RCC 7860 (cell line): ENCODE measurements around the gene MRPS30.
"Not testable (repeated sequence)": the region's sequence is repeated elsewhere in the genome, so short reads cannot be mapped to it uniquely, and the experiment has no call there.

Experiments used
- DNase-seq: peaks from one replicate; pipeline ENCODE4 v3.0.0-alpha.2; 2015; ENCODE audit warnings: low spot score
- FAIRE-seq: peaks from 2 replicates; lab custom pipeline; 2012; peaks lifted over from hg19 to GRCh38; lab: Jason Lieb, UNC

Gene MRPS30

DNA sequence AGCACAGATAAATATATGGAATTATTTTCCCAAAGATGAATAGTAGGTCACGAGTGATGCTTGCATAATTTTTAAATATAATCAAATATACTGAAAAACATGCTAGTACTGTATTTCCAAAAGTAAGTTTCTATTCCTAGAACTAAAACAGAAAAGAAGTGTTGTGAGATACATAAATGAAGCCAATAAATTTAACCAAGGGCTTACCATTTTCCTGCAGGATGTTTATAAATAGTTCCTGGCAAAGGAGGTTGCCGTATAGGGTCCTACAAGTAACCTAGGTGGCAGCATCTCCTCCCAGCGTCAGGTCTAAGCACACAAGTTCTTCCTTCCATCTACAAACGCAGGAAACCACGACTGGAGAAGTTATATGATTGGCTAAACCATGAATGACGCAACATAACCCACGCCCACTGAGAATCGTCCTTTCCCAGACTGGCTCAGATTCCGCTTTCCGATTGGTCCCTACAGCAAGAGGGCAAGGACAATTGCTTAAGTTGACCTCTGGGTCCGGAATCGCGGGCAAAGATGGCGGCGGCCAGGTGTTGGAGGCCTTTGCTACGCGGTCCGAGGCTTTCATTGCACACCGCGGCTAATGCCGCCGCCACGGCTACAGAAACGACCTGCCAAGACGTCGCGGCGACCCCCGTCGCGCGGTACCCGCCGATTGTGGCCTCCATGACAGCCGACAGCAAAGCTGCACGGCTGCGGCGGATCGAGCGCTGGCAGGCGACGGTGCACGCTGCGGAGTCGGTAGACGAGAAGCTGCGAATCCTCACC is at the start of gene MRPS30:
MRPS30 (plus strand) TSS at position 513 of the 780 bp plus-strand sequence; CDS start at position 529, 16 bp downstream.
- FAIRE-seq = peak; percentile 99
- DNase-seq = peak; percentile 100

DNA sequence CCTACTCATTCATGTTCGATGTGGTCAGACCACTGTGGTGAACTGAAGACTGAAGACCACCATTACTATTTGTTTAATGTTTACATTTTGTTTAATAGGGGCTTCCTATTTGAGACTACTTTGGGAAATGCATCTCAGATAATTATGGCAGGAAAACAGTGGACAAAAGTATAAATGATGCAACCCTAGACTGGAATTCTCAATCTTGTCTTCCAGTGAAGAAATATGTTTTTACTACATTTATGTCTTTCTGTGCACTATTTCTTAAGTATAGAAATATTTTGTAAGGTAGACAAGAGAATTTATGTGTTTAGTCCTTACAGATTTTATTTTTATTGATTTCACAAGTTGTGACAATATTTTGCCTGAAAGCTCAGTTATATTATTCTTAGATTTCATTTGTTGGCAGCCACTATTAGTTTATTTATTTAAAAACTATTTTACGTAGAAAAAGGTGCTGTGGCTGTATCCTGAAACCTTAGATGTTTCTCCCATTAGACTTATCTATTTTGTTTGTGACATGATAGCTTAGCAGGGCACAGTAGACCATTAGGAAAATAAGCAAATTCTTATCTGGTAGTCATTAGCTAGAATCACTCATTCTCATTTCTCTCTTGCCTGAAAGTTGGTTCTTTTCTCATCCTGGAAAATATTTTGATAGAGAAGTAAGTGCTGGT is 39.4 kb upstream of the MRPS30 start:
- no peak for DNase-seq
- no peak for FAIRE-seq

DNA sequence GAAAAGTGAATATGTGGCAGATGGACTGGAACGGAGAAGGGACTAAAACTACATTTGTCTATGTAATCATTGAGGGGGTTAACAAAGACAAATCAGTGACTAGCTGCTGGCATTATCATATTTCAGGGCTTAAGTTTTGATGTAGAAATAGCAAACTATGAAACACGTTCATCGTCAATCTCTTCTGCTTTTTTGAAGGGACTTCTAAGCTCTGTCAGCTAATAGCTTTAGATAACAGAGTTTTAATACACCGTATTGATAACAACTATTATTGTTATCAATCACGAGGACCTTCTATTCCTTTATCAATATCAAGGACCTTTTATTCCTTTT is 38.9 kb upstream of the MRPS30 start:
- DNase-seq = no peak
- no peak for FAIRE-seq

DNA sequence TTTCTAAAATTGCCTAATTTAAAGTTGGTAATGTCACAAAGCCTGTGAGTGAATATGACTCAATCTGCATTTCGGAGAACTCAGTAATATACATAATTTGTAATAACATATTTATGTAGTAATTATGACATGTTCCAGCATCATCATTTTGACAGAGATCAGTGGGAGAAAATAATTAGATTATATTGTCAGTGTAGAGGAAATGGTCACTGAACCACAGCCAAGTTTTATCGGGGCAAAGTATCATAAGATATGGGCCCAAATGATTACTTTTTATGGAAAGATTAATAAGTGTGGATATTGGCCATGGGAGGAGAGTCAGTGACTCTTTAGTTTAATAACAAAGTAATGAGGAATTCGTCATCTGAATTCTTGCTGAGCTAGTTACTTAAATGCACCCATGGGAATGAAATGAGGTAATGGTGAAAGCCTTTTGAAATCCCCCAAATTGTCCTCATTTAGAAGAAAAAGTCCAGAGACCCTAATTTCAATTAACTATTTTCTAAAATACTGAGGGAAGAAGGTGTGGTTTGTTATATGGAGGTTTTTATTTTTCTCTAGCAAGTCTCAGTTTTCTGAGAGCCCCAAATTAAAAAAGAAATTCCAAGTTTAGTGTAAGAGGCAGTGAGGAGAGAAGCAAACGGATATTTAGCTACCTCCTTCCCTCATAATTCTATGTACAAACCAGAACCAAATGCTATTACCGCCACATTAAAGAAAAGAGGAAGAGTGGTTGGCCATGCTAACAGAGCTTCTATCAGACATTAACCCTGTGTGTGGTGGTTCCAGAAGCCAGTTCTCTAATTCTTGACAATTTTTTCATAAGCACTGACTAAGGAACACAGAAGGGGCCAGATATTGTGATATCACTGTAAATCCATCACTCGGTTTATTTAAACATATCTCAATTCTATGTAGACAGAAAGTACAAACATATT is 37.7 kb upstream of the MRPS30 start:
- no peak for FAIRE-seq
- no peak for DNase-seq

DNA sequence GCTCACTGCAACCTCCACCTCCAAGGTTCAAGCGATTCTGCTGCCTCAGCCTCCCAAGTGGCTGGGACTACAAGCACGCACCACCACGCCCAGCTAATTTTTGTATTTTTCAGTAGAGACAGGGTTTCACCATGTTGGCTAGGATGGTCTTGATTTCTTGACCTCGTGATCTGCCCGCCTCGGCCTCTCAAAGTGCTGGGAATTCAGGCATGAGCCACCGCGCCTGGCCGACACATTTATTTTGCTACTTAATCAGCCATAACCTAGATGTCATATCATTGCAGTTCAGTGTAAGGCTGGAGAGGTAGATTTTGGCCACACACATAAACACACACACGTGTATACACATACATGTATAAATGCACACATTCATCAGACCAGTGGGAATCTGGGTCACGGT is 36.4 kb upstream of the MRPS30 start:
- not testable (repeated sequence) for FAIRE-seq, DNase-seq

DNA sequence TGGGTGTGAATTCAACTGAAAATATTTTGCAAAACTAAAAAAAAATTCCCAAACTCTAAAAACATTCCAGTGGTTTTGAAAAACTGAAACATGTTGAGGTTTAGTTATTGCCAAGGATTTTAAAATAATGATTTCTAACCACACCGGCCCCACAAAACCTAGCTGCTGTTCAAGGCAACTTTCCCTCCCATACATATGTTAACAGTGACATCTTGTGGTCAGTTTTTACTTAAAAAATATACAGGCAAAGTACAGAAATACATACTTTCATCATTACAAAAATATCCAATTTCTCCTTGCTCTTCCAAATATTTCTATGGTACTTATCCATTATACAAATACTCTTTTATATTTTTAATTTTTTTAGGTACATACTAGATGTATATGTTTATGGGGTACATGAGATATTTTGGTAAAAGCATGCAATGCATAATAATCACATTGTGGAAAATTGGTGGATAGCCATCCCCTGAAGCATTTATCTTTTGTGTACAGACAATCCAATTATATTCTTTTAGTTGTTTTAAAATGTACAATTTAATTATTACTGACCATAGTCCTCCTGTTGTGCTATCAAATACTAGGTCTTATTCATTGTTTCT is 34.4 kb upstream of the MRPS30 start:
- DNase-seq = peak; percentile 50
- peak; percentile 88 for FAIRE-seq

DNA sequence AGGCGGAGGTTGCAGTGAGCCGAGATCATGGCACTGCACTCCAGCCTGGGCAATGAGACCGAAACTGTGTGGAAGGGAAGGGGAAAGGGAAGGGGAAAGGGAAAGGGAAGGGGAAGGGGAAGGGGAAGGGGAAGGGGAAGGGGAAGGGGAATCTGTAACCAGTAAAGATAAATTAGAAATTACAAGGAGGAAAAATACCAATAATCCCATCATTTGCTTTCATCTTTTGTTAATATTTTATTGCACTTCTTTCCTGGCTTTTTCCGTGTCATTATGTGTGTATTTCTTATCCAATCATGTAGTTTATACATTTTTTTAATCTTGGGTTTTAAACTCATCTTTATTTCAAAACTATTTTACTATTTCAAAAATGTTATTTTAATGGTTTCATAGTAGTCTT is 29.6 kb upstream of the MRPS30 start:
- DNase-seq = no peak
- no peak for FAIRE-seq

DNA sequence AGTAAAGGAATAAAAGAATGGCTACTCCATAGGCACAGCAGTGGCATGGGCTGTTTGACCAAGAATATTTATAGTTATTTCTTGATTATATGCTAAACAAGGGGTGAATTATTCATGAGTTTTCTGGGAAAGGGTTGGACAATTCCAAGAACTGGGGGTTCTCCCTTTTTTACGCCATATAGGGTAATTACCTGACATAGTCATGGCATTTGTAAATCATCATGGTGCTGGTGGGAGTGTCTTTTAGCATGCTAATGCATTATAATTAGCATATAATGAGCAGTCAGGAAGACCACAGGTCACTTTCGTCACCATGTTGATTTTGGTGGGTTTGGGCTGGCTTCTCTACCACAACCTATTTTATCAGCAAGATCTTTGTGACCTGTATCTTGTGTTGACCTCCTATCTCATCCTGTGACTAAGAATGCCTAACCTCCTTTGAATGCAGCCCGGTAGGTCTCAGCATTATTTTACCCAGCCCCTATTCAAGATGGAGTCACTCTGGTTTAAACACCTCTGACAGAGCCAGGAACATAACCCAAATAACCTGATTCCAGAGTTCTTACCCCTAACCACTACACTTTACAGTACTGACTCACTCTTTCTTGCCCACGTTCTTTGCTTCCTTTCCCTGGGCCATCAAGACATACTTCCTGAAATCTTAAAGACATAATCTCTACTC is 25.0 kb upstream of the MRPS30 start:
- FAIRE-seq (no peak), DNase-seq (no peak)

DNA sequence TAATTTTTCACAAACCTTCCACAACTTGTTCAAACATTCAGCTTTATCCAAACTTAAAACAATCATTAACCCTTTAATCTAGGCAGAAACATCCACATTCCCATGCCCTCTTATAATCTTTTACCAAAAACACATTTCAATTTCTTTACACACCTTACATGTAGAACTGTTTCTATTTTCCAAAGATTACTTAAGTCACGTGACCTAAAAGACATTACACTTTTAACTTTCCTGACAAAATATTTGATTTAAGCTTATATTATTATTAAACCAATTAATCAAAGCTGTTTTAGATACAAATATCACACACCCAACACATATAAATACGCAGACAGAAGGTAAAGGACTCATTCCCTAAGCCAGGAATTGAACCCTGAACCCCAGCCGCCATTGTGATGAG is 21.0 kb upstream of the MRPS30 start:
- no peak for DNase-seq
- no peak for FAIRE-seq

DNA sequence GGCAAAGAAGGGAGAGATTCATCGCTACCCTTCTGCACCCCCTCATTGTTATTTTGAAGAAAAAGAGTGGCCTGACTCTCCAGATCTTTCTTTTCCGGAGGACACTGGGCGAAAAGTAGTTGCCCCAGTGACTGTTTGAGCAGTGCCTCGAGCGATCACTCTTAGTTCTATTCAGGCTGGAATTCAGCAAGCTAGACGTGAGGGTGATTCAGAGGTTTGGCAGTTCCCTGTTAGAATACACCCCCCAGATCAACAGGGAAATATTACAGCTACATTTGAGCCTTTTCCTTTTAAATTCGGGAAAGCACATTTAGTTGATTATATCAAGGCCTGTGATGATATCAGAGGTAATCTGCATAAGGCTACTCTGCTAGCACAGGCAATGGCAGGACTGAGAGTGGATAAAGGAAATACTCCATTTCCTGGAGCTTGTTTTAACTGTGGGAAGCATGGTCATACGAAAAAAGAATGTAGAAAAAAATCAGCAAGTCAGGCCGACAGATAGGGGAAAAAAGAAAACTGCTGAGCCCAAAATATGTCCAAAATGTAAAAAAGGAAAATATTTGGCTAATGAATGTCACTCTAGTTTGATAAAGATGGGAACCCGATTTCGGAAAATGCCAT is 19.3 kb upstream of the MRPS30 start:
- peak; percentile 32 for DNase-seq
- not testable (repeated sequence) for FAIRE-seq

DNA sequence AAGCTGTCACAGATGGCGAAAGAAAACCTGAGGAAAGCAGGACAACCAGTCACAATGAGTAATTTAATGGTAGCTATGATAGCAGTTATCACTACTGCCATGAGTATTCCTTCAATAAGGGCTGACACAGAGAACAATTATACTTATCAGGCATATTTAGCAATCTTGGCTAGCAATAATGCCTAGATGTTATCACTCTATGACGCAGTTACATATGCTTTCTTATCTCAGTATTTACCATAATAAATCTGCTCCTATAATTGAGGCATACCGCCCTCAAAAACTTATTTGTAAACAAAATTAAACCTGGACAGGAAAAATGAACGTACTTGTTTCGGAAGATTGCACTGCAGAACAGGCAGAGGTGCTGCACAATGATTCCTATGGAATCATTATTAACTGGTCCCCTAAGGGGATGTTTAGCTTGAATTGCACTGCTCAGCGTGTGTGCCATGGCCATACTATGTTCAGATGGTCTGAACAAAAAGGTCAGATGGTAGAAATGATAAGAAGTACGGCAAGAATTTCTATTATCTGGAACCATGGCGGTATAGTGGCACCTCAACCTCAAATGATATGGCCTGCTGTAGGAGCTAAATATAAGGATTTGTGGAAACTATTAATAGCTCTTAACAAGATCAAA is 16.6 kb upstream of the MRPS30 start:
- FAIRE-seq, DNase-seq: not testable (repeated sequence)

DNA sequence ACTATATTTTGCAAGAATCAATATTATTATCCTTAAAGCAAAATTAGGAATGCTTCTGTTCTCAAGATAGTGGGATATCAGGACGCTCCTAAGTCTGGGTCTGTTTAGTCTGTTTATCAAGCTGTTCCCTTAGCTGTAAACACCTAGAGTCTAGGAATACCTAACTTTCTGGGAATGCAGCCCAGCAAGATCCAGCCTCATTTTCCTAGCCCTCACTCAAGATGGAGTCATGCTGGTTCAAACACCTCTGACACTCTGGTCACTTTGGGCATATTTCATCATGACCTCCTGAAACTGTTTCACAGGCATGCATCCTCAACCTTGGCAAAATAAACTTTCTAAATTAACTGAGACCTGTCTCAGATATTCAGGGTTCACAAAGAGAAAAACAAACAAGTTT is 14.4 kb upstream of the MRPS30 start:
- no peak for FAIRE-seq

DNA sequence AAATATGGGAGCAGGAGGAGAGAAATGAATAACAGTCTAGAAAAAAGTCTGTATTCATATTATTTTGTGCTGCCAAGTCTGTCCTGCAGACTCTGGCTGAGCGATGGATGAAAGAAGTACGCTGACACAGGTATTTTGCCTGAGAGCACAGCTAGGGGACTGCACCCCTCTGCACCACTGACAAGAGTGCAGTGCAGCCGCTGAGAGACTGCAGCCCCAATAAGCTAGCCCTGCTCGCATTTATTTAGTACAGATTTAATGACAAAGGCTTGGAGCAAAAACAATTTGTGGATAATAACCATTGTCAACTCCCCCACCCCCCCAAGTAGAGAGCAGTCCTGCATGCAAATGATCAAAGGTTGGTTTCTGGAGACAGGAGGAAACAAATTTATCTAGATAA is 13.3 kb upstream of the MRPS30 start:
- FAIRE-seq (no peak), DNase-seq (no peak)

More for the DNA sequence above, 14.4 kb upstream of the MRPS30 start:
- DNase-seq = no peak

DNA sequence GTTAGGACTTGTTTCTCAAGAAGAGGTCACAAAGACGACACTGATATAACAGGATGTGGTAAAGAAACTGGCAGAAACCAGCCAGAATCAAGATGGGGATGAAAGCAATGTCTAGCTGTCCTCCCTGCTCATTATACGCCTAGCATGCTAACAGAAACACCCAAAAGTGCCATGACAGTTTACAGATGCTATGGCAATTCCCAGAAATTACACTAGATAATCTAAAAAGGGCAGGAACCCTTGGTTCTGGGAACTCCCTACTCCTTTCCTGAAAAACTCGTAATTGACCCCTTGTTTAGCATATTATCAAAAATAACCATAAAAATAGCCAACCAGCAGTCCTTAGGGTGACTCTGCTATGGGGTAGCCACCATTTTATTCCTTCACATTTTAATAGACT is 10.9 kb upstream of the MRPS30 start:
- DNase-seq (no peak), FAIRE-seq (no peak)

DNA sequence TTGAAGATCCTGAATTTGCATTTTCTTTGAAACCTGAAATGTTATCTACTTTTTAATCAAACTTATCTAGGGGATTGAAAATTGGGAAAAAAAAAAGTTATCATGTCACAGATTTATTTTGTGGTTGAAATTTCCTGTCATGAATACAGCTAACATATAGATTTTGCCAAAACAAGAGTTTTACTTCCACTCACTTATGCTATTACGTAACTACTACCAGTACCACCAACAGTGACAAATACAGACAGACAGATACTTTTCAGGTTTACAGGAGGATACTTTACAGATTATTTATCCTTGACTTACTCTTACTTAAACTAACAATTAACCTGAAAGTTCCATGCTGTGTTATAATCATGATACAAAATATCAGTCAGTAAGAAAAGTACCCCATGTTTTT is 6.8 kb upstream of the MRPS30 start:
- DNase-seq = no peak
- FAIRE-seq = no peak

DNA sequence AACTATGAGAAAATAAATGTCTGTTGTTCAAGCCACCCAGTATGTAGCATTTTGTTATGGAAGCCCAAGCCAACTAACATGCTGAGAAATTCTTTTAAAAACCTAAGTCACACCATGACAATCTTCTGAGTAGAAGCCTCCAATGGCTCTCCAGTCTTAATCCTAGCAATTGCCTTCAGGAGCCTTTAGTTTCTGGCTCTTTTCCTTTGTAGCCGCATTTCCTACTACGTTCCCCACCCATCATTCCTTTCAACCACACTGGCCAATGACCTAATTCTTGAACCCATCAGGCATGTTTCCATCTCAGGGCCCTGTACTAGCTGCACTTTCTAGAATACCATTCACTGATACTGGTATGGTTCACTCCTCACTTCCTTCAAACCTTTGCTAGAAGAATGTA is 2.1 kb upstream of the MRPS30 start:
- DNase-seq = no peak
- FAIRE-seq = no peak

DNA sequence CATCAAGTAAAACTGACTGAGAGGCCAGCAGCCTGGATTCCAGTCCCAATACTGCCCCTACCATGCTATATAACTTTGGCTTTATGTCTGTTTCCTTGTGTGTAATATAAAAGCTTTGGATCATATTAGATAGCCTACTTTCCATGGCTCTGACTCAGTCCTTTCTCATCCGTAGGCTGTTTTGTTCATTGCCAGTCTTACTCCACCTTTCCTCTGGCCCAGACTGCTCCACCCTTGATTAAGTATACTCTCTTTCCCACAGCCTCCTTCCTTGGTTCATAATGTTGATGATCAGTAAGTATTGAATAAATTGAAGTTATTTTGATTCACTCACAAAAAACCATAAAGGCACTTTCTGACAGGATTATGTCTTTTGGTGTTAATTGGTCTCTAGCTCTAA is 1.5 kb upstream of the MRPS30 start:
- no peak for FAIRE-seq
- peak; percentile 31 for DNase-seq

DNA sequence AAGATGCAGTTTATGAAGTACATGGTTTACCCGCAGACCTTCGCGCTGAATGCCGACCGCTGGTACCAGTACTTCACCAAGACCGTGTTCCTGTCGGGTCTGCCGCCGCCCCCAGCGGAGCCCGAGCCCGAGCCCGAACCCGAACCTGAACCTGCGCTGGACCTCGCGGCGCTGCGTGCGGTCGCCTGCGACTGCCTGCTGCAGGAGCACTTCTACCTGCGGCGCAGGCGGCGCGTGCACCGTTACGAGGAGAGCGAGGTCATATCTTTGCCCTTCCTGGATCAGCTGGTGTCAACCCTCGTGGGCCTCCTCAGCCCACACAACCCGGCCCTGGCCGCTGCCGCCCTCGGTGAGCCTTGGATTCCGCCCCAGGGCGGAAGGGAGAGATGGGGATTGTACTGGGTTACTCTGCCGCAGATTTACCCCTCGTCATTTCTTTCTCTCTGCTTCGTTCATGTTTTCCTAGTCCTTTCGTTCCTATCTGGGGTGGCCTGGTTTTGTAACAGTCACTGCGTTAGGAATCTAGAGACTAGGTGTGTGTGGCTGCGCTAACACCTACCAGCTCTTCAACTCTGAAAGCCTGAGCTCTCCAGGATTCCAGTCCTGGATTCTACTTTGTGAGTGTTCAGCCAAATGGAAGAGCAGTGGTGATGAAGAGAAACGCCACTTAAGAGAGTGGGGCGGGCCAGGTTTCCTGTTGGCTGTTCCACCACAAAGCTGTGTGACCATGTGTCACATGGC is 638 bp downstream of the MRPS30 start:
- DNase-seq = peak; percentile 68
- peak; percentile 90 for FAIRE-seq

DNA sequence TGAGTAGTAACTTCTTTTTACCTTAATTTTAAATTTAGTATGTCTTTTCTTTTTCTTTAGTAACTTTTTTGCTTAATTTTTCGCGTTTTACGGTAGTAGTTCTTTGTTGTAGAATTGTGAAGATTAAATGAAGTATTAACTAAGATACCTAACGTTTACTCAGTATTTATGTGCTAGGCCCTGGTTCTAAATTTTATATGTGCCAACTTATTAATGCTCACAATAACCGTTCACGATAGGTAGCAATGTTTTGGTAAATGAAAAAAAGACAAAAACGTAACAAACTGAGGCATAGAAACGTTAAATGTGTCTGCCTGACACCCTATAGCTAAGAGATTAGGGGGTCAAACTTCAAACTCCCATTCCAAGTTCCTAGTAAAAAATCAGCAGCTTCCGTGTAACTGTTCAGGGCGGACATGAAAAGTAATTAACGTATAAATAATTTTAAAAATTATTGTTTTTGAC is 1.2 kb downstream of the MRPS30 start:
- FAIRE-seq (no peak), DNase-seq (no peak)
